Measurements from ENCODE around the gene REC8. TPM values are rescaled to one million over a fixed set of nuclear protein-coding genes. Genes with fewer than 3 reads are reported as not detected.
"Not testable (repeated sequence)": the region's sequence is repeated elsewhere in the genome, so short reads cannot be mapped to it uniquely, and the experiment has no call there.

Gene REC8
- polyA plus RNA-seq, 2 donors: 3.9 to 10.0 TPM

DNA sequence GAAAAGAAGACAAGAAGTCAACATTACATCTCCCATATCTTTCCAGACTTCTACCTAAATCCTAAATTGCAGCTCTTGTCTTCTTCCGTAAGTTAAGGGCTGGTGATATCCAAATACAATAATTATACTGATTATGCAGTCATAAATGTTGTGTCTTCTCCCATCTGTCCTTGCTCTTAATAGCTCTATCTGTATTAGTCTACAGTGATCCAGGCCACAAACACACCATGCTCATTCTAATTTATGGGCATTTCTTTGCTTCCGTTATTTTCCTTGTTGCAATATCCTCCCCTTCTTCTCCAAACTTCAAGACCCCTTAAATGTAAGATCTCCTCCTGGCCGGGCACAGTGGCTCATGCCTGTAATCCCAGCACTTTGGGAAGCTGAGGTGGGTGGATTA, 47.6 kb downstream of the REC8 start:
- 63% methylated on average over 3 of the region's 3 CpGs for WGBS, 2 donors

DNA sequence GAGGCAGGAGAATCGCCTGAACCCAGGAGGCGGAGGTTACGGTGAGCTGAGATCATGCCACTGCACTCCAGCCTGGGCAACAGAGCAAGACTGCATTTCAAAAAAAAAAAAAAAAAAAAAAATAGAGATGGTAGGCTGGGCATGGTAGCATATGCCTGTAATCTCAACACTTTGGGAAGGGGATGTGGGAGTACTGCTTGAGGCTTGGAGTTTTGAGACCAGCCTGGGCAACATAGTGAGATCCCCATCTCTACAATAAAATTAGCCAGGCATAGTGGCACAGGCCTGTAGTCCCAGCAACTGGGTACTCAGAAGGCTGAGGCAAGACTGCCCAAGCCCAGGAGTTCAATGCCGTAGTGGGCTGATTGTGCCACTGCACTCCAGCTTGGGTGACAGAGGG, 51.1 kb downstream of the REC8 start:
- H3K27me3 ChIP-seq (ENCODE audit: control insufficient read depth in 1 of 2, insufficient read depth in 2 of 2, low read length in 2 of 2); H3K9me3 ChIP-seq (ENCODE audit: control insufficient read depth in 2 of 2, insufficient read depth in 1 of 2, low read depth in 1 of 2, low read length in 1 of 2); H3K4me3 ChIP-seq (ENCODE audit: low read depth in 1 of 2, low read length in 2 of 2); H3K27ac ChIP-seq (ENCODE audit: low read depth in 2 of 2, low read length in 1 of 2); H3K4me1 ChIP-seq (ENCODE audit: control insufficient read depth in 2 of 2, insufficient read depth in 2 of 2, low read length in 1 of 2); H3K36me3 ChIP-seq (ENCODE audit: control insufficient read depth in 2 of 2, insufficient read depth in 2 of 2, low read length in 1 of 2): not testable (repeated sequence)
- 99% methylated on average over 4 of the region's 4 CpGs for WGBS, 2 donors

More for the DNA sequence above, 47.6 kb downstream of the REC8 start:
- peaks cover 3 to 5% of the 10 kb centered on the region in 2 donors for H3K36me3 ChIP-seq (ENCODE audit: control insufficient read depth in 2 of 2, insufficient read depth in 2 of 2, low read length in 1 of 2)
- no peaks in the 10 kb centered on the region for H3K9me3 ChIP-seq (ENCODE audit: control insufficient read depth in 2 of 2, insufficient read depth in 1 of 2, low read depth in 1 of 2, low read length in 1 of 2)
- H3K4me3 ChIP-seq (ENCODE audit: low read depth in 1 of 2, low read length in 2 of 2): no peak overlapping the region
- H3K27me3 ChIP-seq (ENCODE audit: control insufficient read depth in 1 of 2, insufficient read depth in 2 of 2, low read length in 2 of 2): no peaks in the 10 kb centered on the region
- H3K4me1 ChIP-seq (ENCODE audit: control insufficient read depth in 2 of 2, insufficient read depth in 2 of 2, low read length in 1 of 2): no peaks in the 10 kb centered on the region
- no peak overlapping the region for H3K27ac ChIP-seq (ENCODE audit: low read depth in 2 of 2, low read length in 1 of 2)

DNA sequence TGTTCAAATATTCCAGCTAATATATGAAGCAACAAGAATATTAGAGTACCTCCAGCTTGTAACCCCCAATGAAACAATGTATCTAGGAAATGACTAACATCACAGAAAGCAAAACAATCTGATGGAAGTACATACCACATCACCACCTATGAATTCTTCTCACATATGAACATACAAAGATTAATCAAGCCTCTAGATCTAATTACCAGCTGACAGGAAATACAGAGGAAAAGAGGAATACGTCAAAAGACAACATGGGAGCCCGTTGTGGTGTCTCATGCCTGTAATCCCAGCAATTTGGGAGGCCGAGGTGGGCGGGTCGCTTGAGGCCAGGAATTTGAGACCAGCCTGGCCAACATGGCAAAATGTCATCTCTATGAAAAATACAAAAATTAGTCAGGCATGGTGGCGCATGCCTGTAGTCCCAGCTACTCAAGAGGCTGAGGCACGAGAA, 52.8 kb downstream of the REC8 start:
- no peak overlapping the region for H3K27ac ChIP-seq (ENCODE audit: low read depth in 2 of 2, low read length in 1 of 2)
- 84 to 87% methylated on average over 7 of the region's 7 CpGs for WGBS, 2 donors
- no peak overlapping the region for H3K4me3 ChIP-seq (ENCODE audit: low read depth in 1 of 2, low read length in 2 of 2)
- H3K27me3 ChIP-seq (ENCODE audit: control insufficient read depth in 1 of 2, insufficient read depth in 2 of 2, low read length in 2 of 2): no peaks in the 10 kb centered on the region
- no peaks in the 10 kb centered on the region for H3K36me3 ChIP-seq (ENCODE audit: control insufficient read depth in 2 of 2, insufficient read depth in 2 of 2, low read length in 1 of 2)
- no peaks in the 10 kb centered on the region for H3K9me3 ChIP-seq (ENCODE audit: control insufficient read depth in 2 of 2, insufficient read depth in 1 of 2, low read depth in 1 of 2, low read length in 1 of 2)
- no peaks in the 10 kb centered on the region for H3K4me1 ChIP-seq (ENCODE audit: control insufficient read depth in 2 of 2, insufficient read depth in 2 of 2, low read length in 1 of 2)

DNA sequence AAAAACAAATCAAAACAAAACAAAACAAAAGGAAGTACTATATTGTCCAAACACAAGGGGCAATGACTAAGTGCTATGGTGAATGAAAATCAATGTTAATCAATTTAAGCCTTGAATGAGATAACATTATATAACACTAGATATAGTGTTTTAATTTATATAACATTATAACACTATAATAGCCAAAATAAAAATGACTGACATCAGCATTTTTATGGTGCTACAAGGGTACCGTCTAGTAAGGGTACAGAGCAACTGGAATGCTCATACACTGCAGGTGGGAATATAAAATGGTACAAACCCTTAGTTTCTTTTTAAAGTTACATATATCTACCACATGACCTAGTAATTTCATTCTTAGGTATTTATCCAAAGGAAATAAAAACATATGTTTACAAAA, 54.6 kb downstream of the REC8 start:
- Histone ChIP-seq H3K27ac (ENCODE audit: low read depth in 2 of 2, low read length in 1 of 2) (no peak overlapping the region), H3K9me3 (ENCODE audit: control insufficient read depth in 2 of 2, insufficient read depth in 1 of 2, low read depth in 1 of 2, low read length in 1 of 2) (no peaks in the 10 kb centered on the region), H3K4me1 (ENCODE audit: control insufficient read depth in 2 of 2, insufficient read depth in 2 of 2, low read length in 1 of 2) (peaks cover 0 to 4% of the 10 kb centered on the region in 2 donors), H3K4me3 (ENCODE audit: low read depth in 1 of 2, low read length in 2 of 2) (no peak overlapping the region), H3K36me3 (ENCODE audit: control insufficient read depth in 2 of 2, insufficient read depth in 2 of 2, low read length in 1 of 2) (no peaks in the 10 kb centered on the region), H3K27me3 (ENCODE audit: control insufficient read depth in 1 of 2, insufficient read depth in 2 of 2, low read length in 2 of 2) (no peaks in the 10 kb centered on the region)
- 78 to 83% methylated on average over 1 of the region's 1 CpG for WGBS, 2 donors

GRCh38 chr14:24228902-24229301, 57.0 kb downstream of the REC8 start:
- Histone ChIP-seq H3K27ac (ENCODE audit: low read depth in 2 of 2, low read length in 1 of 2) (no peak overlapping the region), H3K36me3 (ENCODE audit: control insufficient read depth in 2 of 2, insufficient read depth in 2 of 2, low read length in 1 of 2) (no peaks in the 10 kb centered on the region), H3K27me3 (ENCODE audit: control insufficient read depth in 1 of 2, insufficient read depth in 2 of 2, low read length in 2 of 2) (no peaks in the 10 kb centered on the region), H3K4me3 (ENCODE audit: low read depth in 1 of 2, low read length in 2 of 2) (no peak overlapping the region), H3K4me1 (ENCODE audit: control insufficient read depth in 2 of 2, insufficient read depth in 2 of 2, low read length in 1 of 2) (peaks cover 0 to 7% of the 10 kb centered on the region in 2 donors), H3K9me3 (ENCODE audit: control insufficient read depth in 2 of 2, insufficient read depth in 1 of 2, low read depth in 1 of 2, low read length in 1 of 2) (no peaks in the 10 kb centered on the region)
- WGBS, 2 donors: 0 to 5% methylated on average over 1 of the region's 1 CpG

Other genes starting within 250 kb of the REC8 start
- 10 to 100 TPM; 39.2 to 56.4 TPM for gene DHRS4, start 218.3 kb upstream of the REC8 start, polyA plus RNA-seq
- 10 to 100 TPM; 32.9 to 43.5 TPM for gene DHRS4L2, start 183.2 kb upstream of the REC8 start, polyA plus RNA-seq
- gene CARMIL3, start 120.1 kb upstream of the REC8 start, polyA plus RNA-seq: 1 to 10 TPM in 1 of 2 donors, under 1 TPM in 1; 0.55 to 2.3 TPM
- gene CPNE6, start 100.5 kb upstream of the REC8 start, polyA plus RNA-seq: under 1 TPM in 1 of 2 donors, not detected in 1; 0.06 TPM
- gene PCK2, start 77.8 kb upstream of the REC8 start, polyA plus RNA-seq: 10 to 100 TPM; 10.1 to 29.2 TPM
- 10 to 100 TPM; 21.5 to 41.6 TPM for gene DCAF11, start 57.3 kb upstream of the REC8 start, polyA plus RNA-seq
- 1 to 10 TPM in 1 of 2 donors, under 1 TPM in 1; 0.86 to 1.4 TPM for gene NRL, start 57.1 kb upstream of the REC8 start, polyA plus RNA-seq
- 1 to 10 TPM in 1 of 2 donors, under 1 TPM in 1; 0.60 to 1.1 TPM for gene FITM1, start 41.4 kb upstream of the REC8 start, polyA plus RNA-seq
- 100 to 1,000 TPM; 146 to 198 TPM for gene PSME1, start 35.9 kb upstream of the REC8 start, polyA plus RNA-seq
- 10 to 100 TPM; 24.5 to 26.6 TPM for gene EMC9, start 30.5 kb upstream of the REC8 start, polyA plus RNA-seq
- 100 to 1,000 TPM; 143 to 233 TPM for gene PSME2, start 25.5 kb upstream of the REC8 start, polyA plus RNA-seq
- gene RNF31, start 24.6 kb upstream of the REC8 start, polyA plus RNA-seq: 10 to 100 TPM; 27.4 to 70.6 TPM
- 10 to 100 TPM; 35.0 to 43.5 TPM for gene IRF9, start 10.8 kb upstream of the REC8 start, polyA plus RNA-seq
- 10 to 100 TPM; 12.3 to 23.5 TPM for gene IPO4, start 16.7 kb downstream of the REC8 start, polyA plus RNA-seq
- 10 to 100 TPM; 10.0 to 25.8 TPM for gene TM9SF1, start 23.4 kb downstream of the REC8 start, polyA plus RNA-seq
- under 1 TPM in 1 of 2 donors, not detected in 1; 0.10 TPM for gene TSSK4, start 33.6 kb downstream of the REC8 start, polyA plus RNA-seq
- gene CHMP4A, start 41.4 kb downstream of the REC8 start, polyA plus RNA-seq: 10 to 100 TPM; 37.0 to 65.7 TPM
- 10 to 100 TPM; 12.1 to 12.8 TPM for gene MDP1, start 44.0 kb downstream of the REC8 start, polyA plus RNA-seq
- gene NEDD8, start 60.3 kb downstream of the REC8 start, polyA plus RNA-seq: 100 to 1,000 TPM; 116 to 220 TPM
- 10 to 100 TPM; 24.5 to 35.0 TPM for gene GMPR2, start 60.8 kb downstream of the REC8 start, polyA plus RNA-seq
- 10 to 100 TPM; 49.2 to 49.8 TPM for gene TINF2, start 70.5 kb downstream of the REC8 start, polyA plus RNA-seq
- 100 to 1,000 TPM; 609 to 890 TPM for gene TGM1, start 91.1 kb downstream of the REC8 start, polyA plus RNA-seq
- gene RABGGTA, start 99.5 kb downstream of the REC8 start, polyA plus RNA-seq: 100 to 1,000 TPM; 117 to 135 TPM
- 10 to 100 TPM; 92.6 to 97.6 TPM for gene DHRS1, start 127.7 kb downstream of the REC8 start, polyA plus RNA-seq
- 10 to 100 TPM in 1 of 2 donors, 1 to 10 TPM in 1; 9.3 to 10.8 TPM for gene NOP9, start 127.8 kb downstream of the REC8 start, polyA plus RNA-seq
- 10 to 100 TPM; 24.3 TPM for gene CIDEB, start 135.9 kb downstream of the REC8 start, polyA plus RNA-seq
- 10 to 100 TPM; 11.6 to 30.4 TPM for gene LTB4R2, start 138.1 kb downstream of the REC8 start, polyA plus RNA-seq
- 10 to 100 TPM; 63.3 to 73.6 TPM for gene LTB4R, start 139.4 kb downstream of the REC8 start, polyA plus RNA-seq
- 10 to 100 TPM; 10.2 to 23.3 TPM for gene ADCY4, start 163.0 kb downstream of the REC8 start, polyA plus RNA-seq
- 10 to 100 TPM; 13.3 to 14.4 TPM for gene RIPK3, start 167.9 kb downstream of the REC8 start, polyA plus RNA-seq
- 10 to 100 TPM; 20.9 to 25.6 TPM for gene NFATC4, start 196.1 kb downstream of the REC8 start, polyA plus RNA-seq
- gene NYNRIN, start 226.9 kb downstream of the REC8 start, polyA plus RNA-seq: 1 to 10 TPM; 4.8 to 5.6 TPM

All from esophagus (tissue), 2 donors.